ENCODE measurements around the gene TRAF7.

DNA sequence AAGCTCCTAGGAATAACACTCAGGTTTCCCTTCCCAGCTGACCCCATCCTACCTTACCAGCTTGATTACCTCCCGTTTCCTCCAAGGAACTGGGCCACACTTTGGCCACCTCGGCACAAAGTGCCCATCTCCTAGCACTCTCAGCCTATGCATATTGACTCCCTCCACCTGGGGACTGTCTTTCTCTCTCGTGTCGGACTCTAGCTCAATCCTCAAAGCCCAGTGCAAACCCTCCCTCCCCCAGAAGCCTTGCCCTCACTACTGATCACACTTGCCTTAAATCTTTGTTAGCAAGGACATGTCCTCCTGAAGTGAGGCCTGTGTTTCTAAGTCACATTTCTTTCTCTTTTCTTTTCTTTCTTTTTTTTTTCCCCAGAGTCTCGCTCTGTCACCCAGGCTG is 9.7 kb upstream of the TRAF7 start:
- TF ChIP-seq, protein P1, sequence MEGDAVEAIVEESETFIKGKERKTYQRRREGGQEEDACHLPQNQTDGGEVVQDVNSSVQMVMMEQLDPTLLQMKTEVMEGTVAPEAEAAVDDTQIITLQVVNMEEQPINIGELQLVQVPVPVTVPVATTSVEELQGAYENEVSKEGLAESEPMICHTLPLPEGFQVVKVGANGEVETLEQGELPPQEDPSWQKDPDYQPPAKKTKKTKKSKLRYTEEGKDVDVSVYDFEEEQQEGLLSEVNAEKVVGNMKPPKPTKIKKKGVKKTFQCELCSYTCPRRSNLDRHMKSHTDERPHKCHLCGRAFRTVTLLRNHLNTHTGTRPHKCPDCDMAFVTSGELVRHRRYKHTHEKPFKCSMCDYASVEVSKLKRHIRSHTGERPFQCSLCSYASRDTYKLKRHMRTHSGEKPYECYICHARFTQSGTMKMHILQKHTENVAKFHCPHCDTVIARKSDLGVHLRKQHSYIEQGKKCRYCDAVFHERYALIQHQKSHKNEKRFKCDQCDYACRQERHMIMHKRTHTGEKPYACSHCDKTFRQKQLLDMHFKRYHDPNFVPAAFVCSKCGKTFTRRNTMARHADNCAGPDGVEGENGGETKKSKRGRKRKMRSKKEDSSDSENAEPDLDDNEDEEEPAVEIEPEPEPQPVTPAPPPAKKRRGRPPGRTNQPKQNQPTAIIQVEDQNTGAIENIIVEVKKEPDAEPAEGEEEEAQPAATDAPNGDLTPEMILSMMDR (IDR thresholded peaks at IDR 0.05): no peak
- TF ChIP-seq EP300 (IDR thresholded peaks at IDR 0.05) (no peak), POLR2A (IDR thresholded peaks at IDR 0.05) (no peak), POLR2AphosphoS5 (IDR thresholded peaks at IDR 0.05) (no peak)

Measured in upper lobe of left lung (tissue), 4 donors.